IMR-90 (cell line): ENCODE data around the gene LBH. TPM values are rescaled to one million over a fixed set of nuclear protein-coding genes. Genes with fewer than 3 reads are reported as not detected.
A peak's percentile ranks its signal among the peaks of the same experiment; 100 is the strongest.

Source experiments
- ATAC-seq: fragments of 200-7000 bp; cut with Tn5 transposase; 2 replicates; pipeline ENCODE4 v1.9.1; 2020; ENCODE audit warnings: low read depth, mild to moderate bottlenecking, moderate library complexity
- BruUV-seq: library from RNA; stranded (reverse); fragments of 400-500 nt; replicated peaks from 2 replicates; lab custom pipeline; 2021; lab: Mats Ljungman, UMichigan
- CTCF ChIA-PET: fragments of 300-600 bp; formaldehyde crosslinking; extraction: SDS; loops from one replicate; lab custom pipeline; 2021; ENCODE audit warnings: antibody characterized with exemption; lab: Yijun Ruan, JAX
- POLR2A ChIA-PET: fragments of 300-600 bp; sonication (Branson Sonifier 250); formaldehyde crosslinking; loops from one replicate; lab custom pipeline; 2022; ENCODE audit warnings: antibody characterized with exemption; ENCODE audit not compliant: unreplicated experiment; lab: Charles Lee
- DNase-seq: peaks from one replicate; pipeline ENCODE4 v3.0.0; 2013
- H2AFZ ChIP-seq: replicated peaks from 2 replicates; pipeline ENCODE3; 2013; ENCODE audit warnings: low read length, mild to moderate bottlenecking; ENCODE audit not compliant: poor library complexity
- H2AK5ac ChIP-seq: 2 replicates; pipeline ENCODE4 v1.6.1; 2013; ENCODE audit warnings: low read depth, low read length, inconsistent platforms
- H2AK9ac ChIP-seq: replicated peaks from 2 replicates; pipeline ENCODE3; 2013; ENCODE audit warnings: mild to moderate bottlenecking, low read depth, low read length, moderate library complexity; ENCODE audit not compliant: poor library complexity
- H2BK120ac ChIP-seq: 2 replicates; pipeline ENCODE4 v1.6.1; 2013; ENCODE audit warnings: low read depth, low read length, inconsistent platforms
- H2BK15ac ChIP-seq: 3 replicates; pipeline ENCODE4 v1.6.1; 2013; ENCODE audit warnings: low read depth, low read length, inconsistent platforms
- H2BK20ac ChIP-seq: 2 replicates; pipeline ENCODE4 v1.6.1; 2013; ENCODE audit warnings: low read depth, mild to moderate bottlenecking, inconsistent platforms, low read length, moderate library complexity
- H2BK5ac ChIP-seq: 2 replicates; pipeline ENCODE4 v1.6.1; 2013; ENCODE audit warnings: mild to moderate bottlenecking, low read depth, low read length, inconsistent platforms; ENCODE audit not compliant: poor library complexity, severe bottlenecking
- H3K14ac ChIP-seq: replicated peaks from 2 replicates; pipeline ENCODE4 v1.6.1; 2013; ENCODE audit warnings: low read depth, low read length, inconsistent platforms
- H3K18ac ChIP-seq: 2 replicates; pipeline ENCODE4 v1.6.1; 2013; ENCODE audit warnings: low read depth, low read length, control low read depth
- H3K23ac ChIP-seq: 2 replicates; pipeline ENCODE4 v1.6.1; 2013; ENCODE audit warnings: low read depth, low read length, inconsistent platforms
- H3K27ac ChIP-seq: 2 replicates; pipeline ENCODE4 v1.5.1; 2013; ENCODE audit warnings: mild to moderate bottlenecking, control low read depth, low read length; ENCODE audit not compliant: insufficient read depth
- H3K27me3 ChIP-seq: 2 replicates; pipeline ENCODE4 v1.6.1; 2013; ENCODE audit warnings: low read length; ENCODE audit not compliant: control insufficient read depth, insufficient read depth
- H3K36me3 ChIP-seq: 2 replicates; pipeline ENCODE4 v1.6.1; 2013; ENCODE audit warnings: low read length, mixed read lengths; ENCODE audit not compliant: control insufficient read depth, insufficient read depth
- H3K4ac ChIP-seq: 2 replicates; pipeline ENCODE4 v1.6.1; 2013; ENCODE audit warnings: low read depth, low read length, inconsistent platforms
- H3K4me1 ChIP-seq: 2 replicates; pipeline ENCODE4 v1.6.1; 2013; ENCODE audit warnings: low read length, mixed read lengths; ENCODE audit not compliant: control insufficient read depth, insufficient read depth
- H3K4me2 ChIP-seq: 2 replicates; pipeline ENCODE4 v1.6.1; 2013; ENCODE audit warnings: low read depth, mild to moderate bottlenecking, control low read depth, low read length, moderate library complexity
- H3K4me3 ChIP-seq: 2 replicates; pipeline ENCODE4 v1.5.1; 2013; ENCODE audit warnings: low read depth, mild to moderate bottlenecking, control low read depth, low read length, moderate library complexity; ENCODE audit not compliant: insufficient read depth
- H3K56ac ChIP-seq: 2 replicates; pipeline ENCODE4 v1.6.1; 2013; ENCODE audit warnings: low read length, inconsistent platforms; ENCODE audit not compliant: insufficient read depth; ENCODE audit errors: extremely low read depth
- H3K79me1 ChIP-seq, 2 experiments: 2 replicates each; pipeline ENCODE4 v1.6.1; 2013; ENCODE audit warnings: low read length in 2 of 2, inconsistent platforms in 1 of 2, low read depth in 1 of 2
- H3K9ac ChIP-seq: 2 replicates; pipeline ENCODE4 v1.6.1; 2013; ENCODE audit warnings: low read depth, low read length, control low read depth
- H3K9me1 ChIP-seq: 2 replicates; pipeline ENCODE4 v1.6.1; 2013; ENCODE audit warnings: low read length, inconsistent platforms; ENCODE audit not compliant: insufficient read depth
- H3K9me3 ChIP-seq: 2 replicates; pipeline ENCODE4 v1.6.1; 2013; ENCODE audit warnings: low read length; ENCODE audit not compliant: control insufficient read depth, insufficient read depth
- H4K20me1 ChIP-seq: 2 replicates; pipeline ENCODE4 v1.6.1; 2013; ENCODE audit warnings: low read length, inconsistent platforms; ENCODE audit not compliant: insufficient read depth
- H4K5ac ChIP-seq: 2 replicates; pipeline ENCODE4 v1.6.1; 2013; ENCODE audit warnings: mild to moderate bottlenecking, low read depth, low read length, control low read depth
- H4K8ac ChIP-seq, 2 experiments: 2 replicates each; pipeline ENCODE4 v1.6.1; 2013; ENCODE audit warnings: low read depth in 2 of 2, low read length in 2 of 2, control low read depth in 1 of 2, inconsistent platforms in 1 of 2
- H4K91ac ChIP-seq: 2 replicates; pipeline ENCODE4 v1.6.1; 2013; ENCODE audit warnings: low read depth, low read length, inconsistent platforms; ENCODE audit not compliant: insufficient read depth
- BHLHE40 ChIP-seq: fragments of 150-350 bp; IDR thresholded peaks from 2 replicates; pipeline ENCODE4 v1.6.1; 2016; ENCODE audit warnings: mild to moderate bottlenecking, low read depth, low read length
- CEBPB ChIP-seq: IDR thresholded peaks from 2 replicates; pipeline ENCODE4 v1.6.1; 2012; ENCODE audit warnings: low read depth, low read length, improper control_type of control experiment
- CHD1 ChIP-seq: IDR thresholded peaks from 2 replicates; pipeline ENCODE4 v1.6.1; 2012; ENCODE audit warnings: low read depth, low read length, improper control_type of control experiment
- FOS ChIP-seq: fragments of 150-350 bp; IDR thresholded peaks from 2 replicates; pipeline ENCODE4 v1.6.1; 2016; ENCODE audit warnings: low read depth, low read length
- MAFK ChIP-seq: IDR thresholded peaks from 2 replicates; pipeline ENCODE4 v1.6.1; 2012; ENCODE audit warnings: low read depth, low read length, improper control_type of control experiment
- MAZ ChIP-seq: IDR thresholded peaks from 2 replicates; pipeline ENCODE4 v1.6.1; 2012; ENCODE audit warnings: low read depth, mild to moderate bottlenecking, low read length, improper control_type of control experiment, moderate library complexity, borderline replicate concordance
- MXI1 ChIP-seq: IDR thresholded peaks from 2 replicates; pipeline ENCODE4 v1.6.1; 2012; ENCODE audit warnings: low read depth, mild to moderate bottlenecking, low read length, moderate library complexity, borderline replicate concordance
- NFE2L2 ChIP-seq: fragments of 150-350 bp; IDR thresholded peaks from 2 replicates; pipeline ENCODE4 v1.6.1; 2016; ENCODE audit warnings: low read depth, mild to moderate bottlenecking, low read length
- POLR2A ChIP-seq: IDR thresholded peaks from 2 replicates; pipeline ENCODE4 v1.6.1; 2012; ENCODE audit warnings: mild to moderate bottlenecking, low read depth, low read length
- RAD21 ChIP-seq: IDR thresholded peaks from 2 replicates; pipeline ENCODE4 v1.6.1; 2012; ENCODE audit warnings: low read length, improper control_type of control experiment
- RCOR1 ChIP-seq: IDR thresholded peaks from 2 replicates; pipeline ENCODE4 v1.6.1; 2012; ENCODE audit warnings: mild to moderate bottlenecking, low read length, improper control_type of control experiment; ENCODE audit not compliant: insufficient replicate concordance
- RFX5 ChIP-seq: IDR thresholded peaks from 2 replicates; pipeline ENCODE4 v1.8.0; 2012; ENCODE audit warnings: low read depth, mild to moderate bottlenecking, low read length, moderate library complexity
- SMC3 ChIP-seq: fragments of 150-350 bp; IDR thresholded peaks from 2 replicates; pipeline ENCODE4 v1.6.1; 2016; ENCODE audit warnings: low read depth, mild to moderate bottlenecking, antibody characterized with exemption, low read length, moderate library complexity
- WGBS, 2 experiments: methylation state at CpG; one replicate each; pipeline versions ENCODE4 v1.1.5 to v1.1.7; 2013; ENCODE audit warnings: missing lambda C conversion rate in 2 of 2; ENCODE audit not compliant: insufficient read length in 1 of 2; ENCODE audit errors: extremely low coverage in 2 of 2; 5-methylcytosine and 5-hydroxymethylcytosine counted together
- dilution Hi-C: fragments of 300-500 bp; cut with HindIII; formaldehyde crosslinking; loops from one replicate; pipeline ENCODE4 v1.14.3; 2018; ENCODE audit warnings: low sequenced_read_pairs; ENCODE audit not compliant: unreplicated experiment
- in situ Hi-C: fragments of 300-500 bp; cut with MboI; formaldehyde crosslinking; loops from 3 replicates; pipeline ENCODE4 v1.14.3; 2019; ENCODE audit warnings: low sequenced_read_pairs, inconsistent platforms, mixed read lengths
- intact Hi-C: fragments of 100-400 bp; cut with micrococcal nuclease; formaldehyde crosslinking; loops from 2 replicates; pipeline ENCODE4 v1.10.0; 2022
- polyA plus RNA-seq, 3 experiments: library from polyadenylated mRNA; depleted of rRNA; stranded (reverse); fragments of >200 nt; gene quantifications; 2 replicates each; pipeline ENCODE4 v1.2.3, GENCODE V29; 2012; ENCODE audit warnings: low replicate concordance in 1 of 3
- total RNA-seq: library from RNA; depleted of rRNA; stranded (reverse); fragments of >200 nt; gene quantifications from 2 replicates; pipeline ENCODE4 v1.2.3, GENCODE V29; 2012
- TF ChIP-seq, protein P1 (sequence below): fragments of 150-350 bp; IDR thresholded peaks from 2 replicates; pipeline ENCODE4 v1.6.1; 2017; ENCODE audit warnings: mild to moderate bottlenecking, antibody characterized with exemption, low read length, low read depth
- TF ChIP-seq, protein P2 (sequence below): conservative IDR thresholded peaks from 2 replicates; pipeline ENCODE4 v1.5.1; 2012; ENCODE audit warnings: mild to moderate bottlenecking, low read depth, low read length, improper control_type of control experiment
- TF ChIP-seq, protein P3 (sequence below): fragments of 150-350 bp; IDR thresholded peaks from 2 replicates; pipeline ENCODE4 v1.6.1; 2016; ENCODE audit warnings: low read depth, mild to moderate bottlenecking, low read length, moderate library complexity, borderline replicate concordance

The LBH gene
- total and polyA plus RNA-seq, 2 of the 4 experiments (the other 2 are of a cell fraction), result 158 to 202 TPM

DNA sequence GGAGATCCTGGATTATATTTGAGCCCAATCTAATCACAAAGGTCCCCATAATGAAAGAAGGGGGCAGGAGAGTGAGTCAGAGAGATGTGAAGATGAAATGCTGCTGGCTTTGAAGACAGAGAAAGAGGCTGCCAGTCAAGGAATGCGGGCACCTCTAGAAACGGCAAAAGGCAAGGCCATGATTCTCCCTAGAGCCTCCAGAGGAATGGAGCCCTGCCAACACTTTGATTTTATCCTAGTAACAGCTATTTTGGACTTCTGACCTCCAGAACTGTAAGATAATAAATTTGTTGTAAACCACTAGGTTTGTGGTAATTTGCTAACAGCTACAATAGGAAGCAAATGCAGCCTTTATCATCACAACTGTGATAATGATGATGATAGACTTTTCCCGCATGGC is 32.9 kb downstream of the LBH start:
- Histone ChIP-seq H2AK9ac (no peak overlapping the region), H3K18ac (peak overlapping the region; percentile 58), H3K4ac (peak overlapping the region; percentile 59), H3K27me3 (no peaks in the 10 kb centered on the region), H3K14ac (0 out of 2 replicates have a peak overlapping the region, but pooled peaks have one; percentile 30), H2BK20ac (peak overlapping the region; percentile 54), H3K4me2 (no peak overlapping the region), H3K56ac (no peak overlapping the region), H4K91ac (peak overlapping the region; percentile 79), H3K27ac (peak overlapping the region; percentile 63), H2BK120ac (peak overlapping the region; percentile 67), H3K4me3 (no peak overlapping the region), H3K4me1 (peaks cover 13% of the 10 kb centered on the region), H2BK15ac (peak overlapping the region; percentile 59; the same call in 1 of the 3 replicates), H2BK5ac (peak overlapping the region; percentile 97), H4K20me1 (peaks cover 10% of the 10 kb centered on the region), H4K5ac (peak overlapping the region; percentile 73), H2AFZ (no peak overlapping the region), H3K79me1 (peaks cover 8 to 20% of the 10 kb centered on the region in 2 experiments; a peak in 3 of 4 replicates), H3K23ac (no peak overlapping the region), H3K9me3 (peaks cover 9% of the 10 kb centered on the region), H3K9me1 (peaks cover 12% of the 10 kb centered on the region), H3K9ac (no peak overlapping the region), H2AK5ac (peak overlapping the region; percentile 74; the same call in 1 of the 2 replicates), H4K8ac (peak overlapping the region; percentile 48 to 53; a peak in 3 of 4 replicates), H3K36me3 (peaks cover 15% of the 10 kb centered on the region)
- intact Hi-C loops, result no loop called here
- TF ChIP-seq BHLHE40 (no peak), RAD21 (no peak), SMC3 (no peak), RCOR1 (no peak), RFX5 (no peak), CEBPB (no peak), POLR2A (no peak), MXI1 (no peak), FOS (no peak), MAFK (no peak), CHD1 (no peak), MAZ (no peak), NFE2L2 (no peak)
- TF ChIP-seq, protein P1, sequence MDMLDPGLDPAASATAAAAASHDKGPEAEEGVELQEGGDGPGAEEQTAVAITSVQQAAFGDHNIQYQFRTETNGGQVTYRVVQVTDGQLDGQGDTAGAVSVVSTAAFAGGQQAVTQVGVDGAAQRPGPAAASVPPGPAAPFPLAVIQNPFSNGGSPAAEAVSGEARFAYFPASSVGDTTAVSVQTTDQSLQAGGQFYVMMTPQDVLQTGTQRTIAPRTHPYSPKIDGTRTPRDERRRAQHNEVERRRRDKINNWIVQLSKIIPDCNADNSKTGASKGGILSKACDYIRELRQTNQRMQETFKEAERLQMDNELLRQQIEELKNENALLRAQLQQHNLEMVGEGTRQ, result no peak
- TF ChIP-seq, protein P2, sequence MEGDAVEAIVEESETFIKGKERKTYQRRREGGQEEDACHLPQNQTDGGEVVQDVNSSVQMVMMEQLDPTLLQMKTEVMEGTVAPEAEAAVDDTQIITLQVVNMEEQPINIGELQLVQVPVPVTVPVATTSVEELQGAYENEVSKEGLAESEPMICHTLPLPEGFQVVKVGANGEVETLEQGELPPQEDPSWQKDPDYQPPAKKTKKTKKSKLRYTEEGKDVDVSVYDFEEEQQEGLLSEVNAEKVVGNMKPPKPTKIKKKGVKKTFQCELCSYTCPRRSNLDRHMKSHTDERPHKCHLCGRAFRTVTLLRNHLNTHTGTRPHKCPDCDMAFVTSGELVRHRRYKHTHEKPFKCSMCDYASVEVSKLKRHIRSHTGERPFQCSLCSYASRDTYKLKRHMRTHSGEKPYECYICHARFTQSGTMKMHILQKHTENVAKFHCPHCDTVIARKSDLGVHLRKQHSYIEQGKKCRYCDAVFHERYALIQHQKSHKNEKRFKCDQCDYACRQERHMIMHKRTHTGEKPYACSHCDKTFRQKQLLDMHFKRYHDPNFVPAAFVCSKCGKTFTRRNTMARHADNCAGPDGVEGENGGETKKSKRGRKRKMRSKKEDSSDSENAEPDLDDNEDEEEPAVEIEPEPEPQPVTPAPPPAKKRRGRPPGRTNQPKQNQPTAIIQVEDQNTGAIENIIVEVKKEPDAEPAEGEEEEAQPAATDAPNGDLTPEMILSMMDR, result no peak
- TF ChIP-seq, protein P3, sequence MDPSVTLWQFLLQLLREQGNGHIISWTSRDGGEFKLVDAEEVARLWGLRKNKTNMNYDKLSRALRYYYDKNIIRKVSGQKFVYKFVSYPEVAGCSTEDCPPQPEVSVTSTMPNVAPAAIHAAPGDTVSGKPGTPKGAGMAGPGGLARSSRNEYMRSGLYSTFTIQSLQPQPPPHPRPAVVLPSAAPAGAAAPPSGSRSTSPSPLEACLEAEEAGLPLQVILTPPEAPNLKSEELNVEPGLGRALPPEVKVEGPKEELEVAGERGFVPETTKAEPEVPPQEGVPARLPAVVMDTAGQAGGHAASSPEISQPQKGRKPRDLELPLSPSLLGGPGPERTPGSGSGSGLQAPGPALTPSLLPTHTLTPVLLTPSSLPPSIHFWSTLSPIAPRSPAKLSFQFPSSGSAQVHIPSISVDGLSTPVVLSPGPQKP, result no peak
- in situ Hi-C loops, result no loop called here
- DNase-seq (no peak), ATAC-seq (no peak)
- ChIA-PET CTCF (no interaction called here), POLR2A (no interaction called here)
- WGBS, 2 experiments, result no CpG with 5 or more reads among the region's 3 CpGs
- dilution Hi-C loops, result no loop called here
- BruUV-seq, result no TSS peak
